H1 (cell line): ENCODE data around the gene POU5F1. TPM values are rescaled to one million over a fixed set of nuclear protein-coding genes. Genes with fewer than 3 reads are reported as not detected.

ENCODE experiments used
- ASH2L ChIP-seq: fragments of 200-600, 300-600 bp; sonication (generic); IDR thresholded peaks from one replicate; pipeline ENCODE4 v1.7.1; 2017; ENCODE audit warnings: low read length
- BCL11A ChIP-seq, 2 experiments: IDR thresholded peaks; one replicate each; pipeline ENCODE4 v1.6.1; 2011; ENCODE audit warnings: low read depth in 2 of 2, low read length in 2 of 2, mild to moderate bottlenecking in 2 of 2
- E2F6 ChIP-seq: IDR thresholded peaks from 2 replicates; pipeline ENCODE4 v1.6.1; 2012; ENCODE audit warnings: inconsistent platforms
- HDAC2 ChIP-seq, 2 experiments: fragments of 300-600 bp in 1 of 2; sonication (generic) in 1 of 2; IDR thresholded peaks; 2 replicates each; pipeline ENCODE4 v1.6.1; 2011 to 2012; ENCODE audit warnings: low read depth in 2 of 2, low read length in 2 of 2, mild to moderate bottlenecking in 2 of 2, moderate library complexity in 2 of 2, borderline replicate concordance in 1 of 2, inconsistent platforms in 1 of 2
- POU5F1 ChIP-seq: IDR thresholded peaks from 2 replicates; pipeline ENCODE4 v1.6.1; 2011; ENCODE audit warnings: low read depth, mild to moderate bottlenecking, low read length, moderate library complexity
- SP2 ChIP-seq: IDR thresholded peaks from 2 replicates; pipeline ENCODE4 v1.6.1; 2012; ENCODE audit warnings: mild to moderate bottlenecking, low read length, inconsistent platforms
- TCF12 ChIP-seq: IDR thresholded peaks from 2 replicates; pipeline ENCODE4 v1.6.1; 2011; ENCODE audit warnings: low read depth, mild to moderate bottlenecking, low read length
- USF2 ChIP-seq: IDR thresholded peaks from 2 replicates; pipeline ENCODE4 v1.6.1; 2011; ENCODE audit warnings: low read length, improper control_type of control experiment
- polyA plus RNA-seq, 7 experiments: library from polyadenylated mRNA; depleted of rRNA in 3 of 7; stranded (reverse) in 5 of 7; unstranded in 2 of 7; fragments of >200 nt in 5 of 7; fragments of 200-250 nt in 2 of 7; gene quantifications; 1 replicate in 5 of 7; 2 replicates in 1 of 7; 4 replicates in 1 of 7; pipeline versions ENCODE4 v1.2.1 to v1.2.3, GENCODE V29; 2011 to 2013; ENCODE audit warnings: missing spikeins in 2 of 7, mixed read lengths in 2 of 7
- total RNA-seq: library from RNA; stranded (reverse); fragmentation: NEBNext Ultra II Directional; extraction: Animal tissue kit (Norgen Biotek cat#: 25700); gene quantifications from 2 replicates; pipeline ENCODE4 v1.2.1, GENCODE V29; 2021

POU5F1 gene
- total and polyA plus RNA-seq, 2 of the 8 experiments (the other 6 are each of a cell fraction or from before 2014, with no cell fraction given): 2,437 to 2,526 TPM

- TF ChIP-seq POU5F1 (no peak), HDAC2 (IDR thresholded peaks at IDR 0.05; ENCODE audit: borderline replicate concordance in 1 of 2, low read depth in 2 of 2, low read length in 2 of 2) (no peak), ASH2L (no peak), SP2 (no peak), E2F6 (no peak), BCL11A (IDR thresholded peaks at IDR 0.05; ENCODE audit: low read depth in 2 of 2, low read length in 2 of 2) (no peak), TCF12 (no peak), USF2 (no peak)
Measured at GRCh38 chr6:31173406-31173805, 2.9 kb upstream of the POU5F1 start (continued).
